OCI-LY1 (cell line): ENCODE data around the gene TRIM61.
"Not testable (repeated sequence)": the region's sequence is repeated elsewhere in the genome, so short reads cannot be mapped to it uniquely, and the experiment has no call there.

ENCODE experiments used
- H2AFZ ChIP-seq: fragments of 200-600 bp; sonication (generic), shearing (Covaris generic); 2 replicates; pipeline ENCODE4 v1.6.0; 2014; ENCODE audit warnings: antibody characterized with exemption, mild to moderate bottlenecking, low read length
- H3F3A ChIP-seq: fragments of 200-600 bp; sonication (generic), shearing (Covaris generic); 2 replicates; pipeline ENCODE4 v1.6.0; 2014; ENCODE audit warnings: mild to moderate bottlenecking, antibody characterized with exemption, low read length, moderate library complexity; ENCODE audit not compliant: insufficient read depth
- H3K27ac ChIP-seq: fragments of 200-600 bp; sonication (generic); 2 replicates; pipeline ENCODE4 v1.5.1; 2014; ENCODE audit warnings: low read length, mixed run types, mild to moderate bottlenecking, low read depth; ENCODE audit not compliant: poor library complexity, severe bottlenecking
- H3K27me3 ChIP-seq: fragments of 200-600 bp; sonication (generic); 2 replicates; pipeline ENCODE4 v1.6.0; 2014; ENCODE audit warnings: antibody characterized with exemption, mild to moderate bottlenecking, low read length, moderate library complexity; ENCODE audit not compliant: insufficient read depth
- H3K36me3 ChIP-seq: fragments of 200-600 bp; sonication (generic); 2 replicates; pipeline ENCODE4 v1.6.1; 2014; ENCODE audit warnings: mild to moderate bottlenecking, antibody characterized with exemption, low read length, moderate library complexity, mixed read lengths; ENCODE audit not compliant: insufficient read depth
- H3K4me1 ChIP-seq: fragments of 200-600 bp; sonication (generic); 2 replicates; pipeline ENCODE4 v1.5.1; 2014; ENCODE audit warnings: mild to moderate bottlenecking, low read length, moderate library complexity; ENCODE audit not compliant: insufficient read depth, severe bottlenecking
- H3K4me2 ChIP-seq: fragments of 200-600 bp; sonication (generic), shearing (Covaris generic); 2 replicates; pipeline ENCODE4 v1.6.1; 2014; ENCODE audit warnings: low read length
- H3K4me3 ChIP-seq: fragments of 200-600 bp; sonication (generic); 2 replicates; pipeline ENCODE4 v1.5.1; 2014; ENCODE audit warnings: low read length, low read depth, mild to moderate bottlenecking, mixed read lengths; ENCODE audit not compliant: poor library complexity, severe bottlenecking
- H3K79me2 ChIP-seq: fragments of 200-600 bp; shearing (Covaris generic); 2 replicates; pipeline ENCODE4 v1.6.1; 2016; ENCODE audit warnings: mixed run types, low read length, mixed read lengths; ENCODE audit not compliant: insufficient read depth
- H3K9ac ChIP-seq: fragments of 200-600 bp; sonication (generic), shearing (Covaris generic); 2 replicates; pipeline ENCODE4 v1.6.1; 2014; ENCODE audit warnings: mild to moderate bottlenecking, low read length, mixed read lengths
- H3K9me2 ChIP-seq: fragments of 200-600 bp; sonication (generic), shearing (Covaris generic); 2 replicates; pipeline ENCODE4 v1.6.1; 2014; ENCODE audit warnings: low read depth, mild to moderate bottlenecking, low read length, mixed read lengths
- H3K9me3 ChIP-seq: fragments of 200-600 bp; shearing (Covaris generic); 2 replicates; pipeline ENCODE4 v1.6.1; 2014; ENCODE audit warnings: low read length, mixed read lengths
- H4K20me1 ChIP-seq: fragments of 200-600 bp; sonication (generic), shearing (Covaris generic); 2 replicates; pipeline ENCODE4 v1.6.0; 2016; ENCODE audit warnings: mild to moderate bottlenecking, low read length; ENCODE audit not compliant: insufficient read depth
- CTCF ChIP-seq: fragments of 200-600 bp; sonication (generic), shearing (Covaris generic); IDR thresholded peaks from 2 replicates; pipeline ENCODE4 v1.5.1; 2017; ENCODE audit warnings: mild to moderate bottlenecking, antibody characterized with exemption, low read length, moderate library complexity, mixed read lengths
- EZH2 ChIP-seq: fragments of 200-600 bp; sonication (generic), shearing (Covaris generic); IDR thresholded peaks from 2 replicates; pipeline ENCODE4 v1.8.0; 2017; ENCODE audit warnings: borderline replicate concordance, mixed run types, mild to moderate bottlenecking, antibody characterized with exemption, low read length, moderate library complexity, mixed read lengths

TRIM61 gene

DNA sequence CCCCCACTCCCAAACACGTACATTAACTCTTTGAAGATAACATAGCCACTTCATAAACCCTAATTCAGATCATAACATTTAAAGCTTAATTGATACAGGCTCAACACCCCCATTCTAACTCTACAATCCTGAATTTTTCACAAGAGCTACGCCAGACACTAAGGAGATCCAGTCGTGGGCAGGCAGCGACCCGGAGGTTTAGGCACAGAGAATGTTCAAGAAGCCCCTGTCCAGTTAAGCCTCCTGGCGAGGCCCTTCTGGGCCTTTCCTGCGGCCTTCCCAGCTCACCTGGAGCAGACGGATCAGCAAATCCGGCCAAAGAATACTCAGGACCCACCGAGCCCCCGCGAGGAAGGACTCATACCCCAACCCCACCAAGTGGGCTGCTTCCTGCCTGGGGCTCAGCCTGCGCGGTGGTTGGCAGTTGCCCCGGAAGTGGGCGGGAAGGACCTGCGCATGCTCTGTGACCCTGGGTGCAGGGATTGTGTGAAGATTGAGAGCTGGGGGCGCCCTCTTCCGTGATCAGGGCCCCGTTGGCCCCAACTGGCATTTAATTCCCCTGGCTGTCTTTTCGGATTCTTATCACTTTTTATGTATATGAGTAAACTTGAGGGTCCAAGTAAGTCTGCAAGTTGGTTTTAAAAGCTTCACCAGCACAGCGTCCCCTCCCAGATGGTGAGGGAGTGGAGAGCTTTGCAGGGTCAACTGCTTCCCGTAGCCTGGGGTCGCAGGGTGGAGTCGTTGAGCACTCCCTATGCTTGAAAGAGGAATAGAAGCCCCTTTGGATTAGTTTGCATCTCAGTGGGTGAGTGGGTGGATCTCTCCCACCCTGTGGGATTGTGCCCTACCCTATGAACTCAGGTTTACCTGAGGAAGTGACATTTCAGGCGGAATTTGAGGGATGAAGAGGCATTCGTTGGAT, at the start of gene TRIM61:
Gene TRIM61 (minus strand): TSS at position 415 of the 922 bp plus-strand sequence. CDS start 7,655 bp downstream, outside the sequence.
- Histone ChIP-seq H3K9me2 (no peaks in the 10 kb centered on the region), H3K27ac (no peak within 1 kb of the TSS), H3K9me3 (no peaks in the 10 kb centered on the region), H3K4me1 (peaks cover 14% of the 10 kb centered on the region), H3F3A (no peaks in the 10 kb centered on the region), H3K4me3 (peak within 1 kb of the TSS; percentile 90), H2AFZ (peak within 1 kb of the TSS; percentile 83), H3K4me2 (peak within 1 kb of the TSS; percentile 88), H4K20me1 (no peaks in the 10 kb centered on the region), H3K36me3 (peaks cover 26% of the 10 kb centered on the region), H3K27me3 (no peaks in the 10 kb centered on the region), H3K79me2 (peaks cover 9% of the 10 kb centered on the region; the same call in 1 of the 2 replicates), H3K9ac (peak within 1 kb of the TSS; percentile 91)
- peak; percentile 61; the same call in 1 of the 2 replicates for TF ChIP-seq CTCF
- no peak for TF ChIP-seq EZH2

DNA sequence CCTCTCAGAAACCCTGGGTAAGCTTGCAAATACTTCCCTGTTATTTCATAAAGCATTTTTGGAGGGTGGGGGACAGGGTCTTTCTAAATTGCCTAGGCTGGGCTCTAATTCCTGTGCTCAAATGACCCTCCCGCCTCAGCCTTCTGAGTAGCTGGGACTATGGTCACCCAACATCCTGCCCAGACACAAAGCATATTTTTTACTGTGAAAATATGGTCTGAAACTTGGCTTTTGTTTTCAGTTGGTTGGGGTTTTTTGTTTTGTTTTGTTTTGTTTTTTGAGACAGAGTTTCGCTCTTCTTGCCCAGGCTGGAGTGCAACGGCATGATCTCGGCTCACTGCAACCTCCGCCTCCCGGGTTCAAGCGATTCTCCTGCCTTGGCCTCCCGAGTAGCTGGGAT, 48.3 kb upstream of the TRIM61 start:
- not testable (repeated sequence) for H4K20me1 ChIP-seq, H3K9me3 ChIP-seq, H3K36me3 ChIP-seq, H2AFZ ChIP-seq, H3K4me3 ChIP-seq, H3K9me2 ChIP-seq, H3K79me2 ChIP-seq, H3F3A ChIP-seq, H3K9ac ChIP-seq, H3K27me3 ChIP-seq, H3K4me2 ChIP-seq, H3K4me1 ChIP-seq, H3K27ac ChIP-seq

DNA sequence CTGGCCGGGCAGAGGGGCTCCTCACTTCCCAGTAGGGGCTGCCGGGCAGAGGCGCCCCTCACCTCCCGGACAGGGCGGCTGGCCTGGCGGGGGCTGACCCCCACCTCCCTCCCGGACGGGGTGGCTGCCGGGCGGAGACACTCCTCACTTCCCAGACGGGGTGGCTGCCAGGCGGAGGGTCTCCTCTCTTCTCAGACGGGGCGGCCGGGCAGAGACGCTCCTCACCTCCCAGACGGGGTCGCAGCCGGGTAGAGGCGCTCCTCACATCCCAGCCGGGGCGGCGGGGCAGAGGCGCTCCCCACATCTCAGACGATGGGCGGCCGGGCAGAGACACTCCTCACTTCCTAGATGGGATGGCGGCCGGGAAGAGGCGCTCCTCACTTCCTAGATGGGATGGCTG, 42.5 kb upstream of the TRIM61 start:
- not testable (repeated sequence) for H3K4me3 ChIP-seq, H3K36me3 ChIP-seq, H3K9ac ChIP-seq, H3K79me2 ChIP-seq, H3K27me3 ChIP-seq, H3K9me2 ChIP-seq, H4K20me1 ChIP-seq, H3K27ac ChIP-seq, H3K4me2 ChIP-seq, H3F3A ChIP-seq, H3K9me3 ChIP-seq, H2AFZ ChIP-seq, H3K4me1 ChIP-seq

GRCh38 chr4:165016971-165017370, 39.5 kb upstream of the TRIM61 start:
- H3K4me1 ChIP-seq = no peaks in the 10 kb centered on the region
- no peaks in the 10 kb centered on the region for H3F3A ChIP-seq
- no peak overlapping the region for H3K9ac ChIP-seq
- H3K4me2 ChIP-seq = no peak overlapping the region
- no peaks in the 10 kb centered on the region for H3K79me2 ChIP-seq
- 0 out of 2 replicates have a peak, but pooled peaks have one; percentile 13 for TF ChIP-seq CTCF
- TF ChIP-seq EZH2 = no peak
- no peaks in the 10 kb centered on the region for H3K36me3 ChIP-seq
- no peak overlapping the region for H2AFZ ChIP-seq
- no peaks in the 10 kb centered on the region for H3K9me3 ChIP-seq
- H3K4me3 ChIP-seq = no peak overlapping the region
- no peaks in the 10 kb centered on the region for H4K20me1 ChIP-seq
- H3K9me2 ChIP-seq = no peaks in the 10 kb centered on the region
- H3K27ac ChIP-seq = no peak overlapping the region
- no peaks in the 10 kb centered on the region for H3K27me3 ChIP-seq
